Colonic mucosa (tissue), 4 donors: ENCODE measurements around the gene CERS3. TPM values are rescaled to one million over a fixed set of nuclear protein-coding genes. Genes with fewer than 3 reads are reported as not detected.

Experiments used
- DNase-seq: peaks from one replicate; pipeline ENCODE4 v3.0.0-alpha.2; 2020
- H3K27ac ChIP-seq: fragments of 200-600 bp; one replicate; pipeline ENCODE4 v1.8.0; 2021
- H3K27me3 ChIP-seq: fragments of 200-600 bp; one replicate; pipeline ENCODE4 v1.8.0; 2021
- H3K36me3 ChIP-seq: fragments of 200-600 bp; one replicate; pipeline ENCODE4 v1.8.0; 2021
- H3K4me1 ChIP-seq: fragments of 200-600 bp; one replicate; pipeline ENCODE4 v1.8.0; 2021; ENCODE audit warnings: mild to moderate bottlenecking
- H3K4me3 ChIP-seq: fragments of 200-600 bp; one replicate; pipeline ENCODE4 v1.8.0; 2021
- H3K9ac ChIP-seq, 2 donors: one replicate each; pipeline ENCODE4 v1.7.0; 2013; ENCODE audit warnings: control low read depth in 2 of 2, low read depth in 2 of 2, low read length in 2 of 2
- H3K9me3 ChIP-seq: fragments of 200-600 bp; one replicate; pipeline ENCODE4 v1.8.0; 2021
- intact Hi-C: fragments of 100-400 bp; cut with DNase I; formaldehyde crosslinking; loops from one replicate; pipeline ENCODE4 v1.14.1; 2022
- total RNA-seq, 2 donors: library from RNA; stranded (reverse); fragmentation: NEBNext Ultra II Directional in 1 of 2; extraction: Animal tissue kit (Norgen Biotek cat#: 25700) in 1 of 2; gene quantifications; one replicate each; pipeline ENCODE4 v1.2.1, GENCODE V29; 2021
- TF ChIP-seq, protein P1 (sequence below): fragments of 200-600 bp; IDR thresholded peaks from one replicate; pipeline ENCODE4 v1.8.0; 2022; ENCODE audit warnings: antibody characterized with exemption, mild to moderate bottlenecking
- donor health status: healthy.
- donor health status: DM: no; HTN: no; CAD: no.
- donor health status: DM: no; HTN: no; CAD: no.

CERS3 gene
- total RNA-seq, 2 donors from 2014 or later: 0.12 TPM; not detected in 1

DNA sequence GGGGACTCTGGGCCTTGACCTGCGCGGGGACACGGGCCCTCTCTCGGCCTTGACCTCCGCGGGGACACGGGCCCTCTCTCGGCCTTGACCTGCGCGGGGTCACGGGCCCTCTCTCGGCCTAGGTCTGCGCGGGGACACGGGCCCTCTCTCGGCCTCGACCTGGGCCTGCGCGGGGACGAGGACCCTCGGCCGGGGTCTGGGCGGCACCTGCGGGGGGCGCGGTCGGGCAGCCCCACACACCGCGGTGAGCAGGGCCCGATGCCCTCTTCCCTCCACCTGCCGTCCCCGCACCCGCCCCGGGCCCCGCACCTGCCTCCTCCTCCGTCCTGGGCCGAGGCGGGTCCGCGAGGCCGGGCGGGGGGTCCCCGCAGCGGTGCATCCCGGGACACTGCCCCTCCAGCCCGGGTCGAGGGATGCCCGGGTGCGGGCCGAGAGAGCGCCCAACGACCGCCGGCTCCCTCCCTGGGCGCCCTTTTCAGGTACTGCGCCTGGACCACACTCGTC, 15.6 kb upstream of the CERS3 start:
- intact Hi-C loops: no loop called here

DNA sequence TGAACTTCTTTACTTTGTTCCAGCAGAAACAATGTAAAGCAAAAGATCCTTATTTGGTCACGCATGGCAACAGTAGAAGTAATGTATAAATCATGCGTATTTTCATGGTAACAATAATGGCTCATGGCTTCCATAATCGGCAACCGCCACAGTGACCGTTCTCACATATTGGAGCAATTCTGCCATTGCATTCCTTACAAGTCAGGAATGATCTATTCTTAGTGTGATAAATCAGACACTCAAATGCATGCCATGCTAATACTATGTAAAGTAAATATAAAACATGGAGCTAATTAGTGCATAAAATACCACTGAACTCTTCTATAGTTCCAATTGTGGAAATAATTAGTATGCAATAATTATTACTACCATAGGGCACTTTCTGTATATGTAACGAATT, 13.5 kb upstream of the CERS3 start:
- no peaks in the 10 kb centered on the region for H3K9me3 ChIP-seq
- no peaks in the 10 kb centered on the region for H3K27me3 ChIP-seq
- no peaks in the 10 kb centered on the region for H3K36me3 ChIP-seq
- H3K27ac ChIP-seq: no peak overlapping the region
- DNase-seq: no peak
- TF ChIP-seq, protein P1, sequence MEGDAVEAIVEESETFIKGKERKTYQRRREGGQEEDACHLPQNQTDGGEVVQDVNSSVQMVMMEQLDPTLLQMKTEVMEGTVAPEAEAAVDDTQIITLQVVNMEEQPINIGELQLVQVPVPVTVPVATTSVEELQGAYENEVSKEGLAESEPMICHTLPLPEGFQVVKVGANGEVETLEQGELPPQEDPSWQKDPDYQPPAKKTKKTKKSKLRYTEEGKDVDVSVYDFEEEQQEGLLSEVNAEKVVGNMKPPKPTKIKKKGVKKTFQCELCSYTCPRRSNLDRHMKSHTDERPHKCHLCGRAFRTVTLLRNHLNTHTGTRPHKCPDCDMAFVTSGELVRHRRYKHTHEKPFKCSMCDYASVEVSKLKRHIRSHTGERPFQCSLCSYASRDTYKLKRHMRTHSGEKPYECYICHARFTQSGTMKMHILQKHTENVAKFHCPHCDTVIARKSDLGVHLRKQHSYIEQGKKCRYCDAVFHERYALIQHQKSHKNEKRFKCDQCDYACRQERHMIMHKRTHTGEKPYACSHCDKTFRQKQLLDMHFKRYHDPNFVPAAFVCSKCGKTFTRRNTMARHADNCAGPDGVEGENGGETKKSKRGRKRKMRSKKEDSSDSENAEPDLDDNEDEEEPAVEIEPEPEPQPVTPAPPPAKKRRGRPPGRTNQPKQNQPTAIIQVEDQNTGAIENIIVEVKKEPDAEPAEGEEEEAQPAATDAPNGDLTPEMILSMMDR: no peak
- intact Hi-C loops: no loop called here
- no peaks in the 10 kb centered on the region for H3K4me1 ChIP-seq
- no peak overlapping the region for H3K9ac ChIP-seq
- H3K4me3 ChIP-seq: no peak overlapping the region

More for the DNA sequence above, 15.6 kb upstream of the CERS3 start:
- H3K4me1 ChIP-seq: no peaks in the 10 kb centered on the region
- no peak overlapping the region for H3K4me3 ChIP-seq
- no peak for DNase-seq
- TF ChIP-seq, protein P1: no peak
- H3K27ac ChIP-seq: no peak overlapping the region
- H3K9me3 ChIP-seq: no peaks in the 10 kb centered on the region
- no peak overlapping the region for H3K9ac ChIP-seq
- no peaks in the 10 kb centered on the region for H3K27me3 ChIP-seq
- H3K36me3 ChIP-seq: no peaks in the 10 kb centered on the region

DNA sequence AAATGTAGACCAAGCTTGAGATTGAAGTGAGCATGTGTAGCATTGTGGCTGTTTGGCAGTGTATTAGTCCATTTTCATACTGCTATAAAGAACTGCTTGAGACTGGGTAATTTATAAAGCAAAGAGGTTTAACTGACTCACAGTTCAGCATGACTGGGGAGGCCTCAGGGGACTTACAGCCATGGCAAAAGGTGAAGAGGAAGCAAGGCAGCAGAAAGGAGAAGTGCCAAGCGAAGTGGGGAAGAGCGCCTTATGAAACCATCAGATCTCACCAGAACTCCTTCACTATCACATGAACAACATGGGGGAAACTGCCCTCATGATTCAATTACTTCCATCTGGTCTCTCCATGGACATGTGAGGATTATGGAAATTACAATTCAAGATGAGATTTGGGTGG, 8.6 kb upstream of the CERS3 start:
- Histone ChIP-seq H3K9me3 (no peaks in the 10 kb centered on the region), H3K27me3 (no peaks in the 10 kb centered on the region), H3K4me1 (no peaks in the 10 kb centered on the region), H3K9ac (no peak overlapping the region), H3K27ac (no peak overlapping the region), H3K36me3 (no peaks in the 10 kb centered on the region), H3K4me3 (no peak overlapping the region)
- TF ChIP-seq, protein P1: no peak
- intact Hi-C loops: no loop called here
- DNase-seq: no peak

DNA sequence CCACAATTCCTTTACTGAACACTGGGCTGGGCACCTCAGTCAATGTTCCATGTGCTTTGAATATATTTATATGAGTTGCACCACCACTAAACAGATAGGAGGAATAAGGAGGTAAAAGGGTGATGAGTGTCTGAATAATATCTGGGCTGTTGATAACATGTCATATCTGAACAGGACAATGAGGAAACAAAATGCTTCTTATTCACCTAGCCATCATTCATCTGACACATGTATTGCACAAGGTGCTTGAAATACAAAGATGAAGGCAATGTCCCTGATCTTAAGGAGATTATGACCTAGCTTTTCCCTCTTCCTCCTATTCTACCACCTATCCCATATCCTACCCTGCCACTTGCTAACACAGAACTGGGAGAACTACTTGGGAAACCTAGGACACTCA, 8.0 kb upstream of the CERS3 start:
- no peaks in the 10 kb centered on the region for H3K4me1 ChIP-seq

DNA sequence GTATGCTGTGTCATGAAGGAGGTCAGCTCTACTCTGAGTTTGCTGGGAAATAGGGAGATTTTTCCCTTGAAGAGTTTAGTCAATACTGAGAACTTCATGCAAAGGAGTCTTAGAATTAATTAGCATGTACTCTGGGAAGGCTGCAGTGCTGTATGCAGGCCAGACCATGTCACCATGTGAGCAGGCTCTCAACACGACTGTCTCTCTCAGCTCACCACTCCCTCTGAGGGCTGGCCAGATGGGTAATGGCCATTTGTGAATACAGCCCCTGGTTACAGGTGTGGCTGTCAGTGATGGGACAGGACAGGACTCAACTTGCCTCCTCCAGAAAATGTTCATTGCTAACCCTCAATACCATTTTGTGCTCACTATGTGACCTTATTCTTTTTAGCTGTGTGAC, 5.1 kb upstream of the CERS3 start:
- Histone ChIP-seq H3K4me3 (no peak overlapping the region), H3K27me3 (no peaks in the 10 kb centered on the region), H3K9ac (no peak overlapping the region), H3K9me3 (no peaks in the 10 kb centered on the region), H3K36me3 (no peaks in the 10 kb centered on the region), H3K4me1 (no peaks in the 10 kb centered on the region), H3K27ac (no peak overlapping the region)
- intact Hi-C loops: no loop called here
- no peak for DNase-seq
- TF ChIP-seq, protein P1: no peak

More for the DNA sequence above, 8.0 kb upstream of the CERS3 start:
- no peaks in the 10 kb centered on the region for H3K27me3 ChIP-seq
- H3K27ac ChIP-seq: no peak overlapping the region
- no peak overlapping the region for H3K9ac ChIP-seq
- intact Hi-C loops: no loop called here
- no peak for DNase-seq
- H3K36me3 ChIP-seq: no peaks in the 10 kb centered on the region
- TF ChIP-seq, protein P1: no peak
- H3K9me3 ChIP-seq: no peaks in the 10 kb centered on the region
- H3K4me3 ChIP-seq: no peak overlapping the region
